AG09309 (cell line): ENCODE data around the gene ZNF878.
"Not testable (repeated sequence)": the region's sequence is repeated elsewhere in the genome, so short reads cannot be mapped to it uniquely, and the experiment has no call there.

ENCODE experiments used
- DNase-seq: peaks from one replicate; pipeline ENCODE4 v3.0.0-alpha.2; 2010; ENCODE audit warnings: low read depth
- H3K4me3 ChIP-seq: 2 replicates; pipeline ENCODE4 v1.5.1; 2011; ENCODE audit warnings: mild to moderate bottlenecking, low read depth, low read length, moderate library complexity; ENCODE audit not compliant: control insufficient read depth
- TF ChIP-seq, protein P1 (sequence below): IDR thresholded peaks from 2 replicates; pipeline ENCODE4 v1.5.1; 2011; ENCODE audit warnings: mild to moderate bottlenecking, low read depth, low read length, inconsistent platforms; ENCODE audit not compliant: insufficient read depth, control insufficient read depth; ENCODE audit errors: missing control alignments

The ZNF878 gene

DNA sequence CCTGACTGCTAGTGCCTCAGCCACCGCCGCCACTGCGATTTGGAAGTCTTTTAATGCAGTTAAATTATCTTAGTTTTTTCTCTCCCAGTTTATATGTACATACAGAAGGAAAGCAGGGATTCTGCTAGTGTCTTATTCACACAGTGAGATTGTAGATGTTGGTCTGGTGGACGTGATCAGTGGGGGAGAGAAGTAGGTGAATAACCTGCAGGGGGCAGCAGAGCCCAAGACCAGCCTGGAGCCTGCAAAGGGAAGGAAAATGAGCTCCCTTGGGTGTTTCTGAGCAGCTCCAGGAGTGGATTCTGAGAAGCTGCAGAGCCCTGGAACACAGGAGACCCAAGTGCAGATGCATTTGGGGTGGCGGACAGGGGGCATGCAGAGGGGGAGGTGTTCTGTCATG is 38.0 kb upstream of the ZNF878 start:
- H3K4me3 ChIP-seq: no peak overlapping the region
- peak; percentile 13 for DNase-seq

DNA sequence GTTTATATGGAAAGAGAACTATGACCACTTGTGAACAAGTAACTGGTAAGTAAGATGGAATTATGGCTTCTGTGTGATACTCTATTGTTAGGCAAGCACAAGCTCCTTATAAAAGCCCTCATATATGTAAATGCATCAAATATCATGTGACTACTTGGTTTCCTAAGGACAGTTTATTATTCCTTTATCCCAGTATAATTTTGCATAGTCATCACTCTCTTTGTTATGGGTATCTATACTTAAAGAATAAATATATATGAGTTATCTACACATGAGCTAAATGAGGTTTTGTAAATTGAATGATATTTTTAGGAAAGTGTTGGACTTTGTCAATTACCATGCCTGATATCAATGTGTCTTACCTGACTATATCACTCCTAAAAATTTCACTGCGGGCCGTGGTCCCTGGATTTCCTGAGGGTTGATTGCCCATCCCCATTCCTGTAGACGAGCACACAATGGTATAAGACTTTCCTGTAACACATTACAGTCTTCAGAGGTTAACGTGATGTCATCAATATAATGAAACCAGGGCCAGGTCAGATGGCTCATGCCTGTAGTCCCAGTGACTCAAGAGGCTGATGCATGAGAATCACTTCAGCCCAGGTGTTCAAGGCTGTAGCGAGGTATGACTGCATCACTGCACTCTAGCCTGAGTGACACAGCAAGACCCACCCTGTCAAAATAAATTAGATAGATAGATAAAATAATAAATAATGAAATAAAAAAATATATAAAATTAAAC is 32.5 kb upstream of the ZNF878 start:
- DNase-seq: no peak
- no peak overlapping the region for H3K4me3 ChIP-seq
- TF ChIP-seq, protein P1, sequence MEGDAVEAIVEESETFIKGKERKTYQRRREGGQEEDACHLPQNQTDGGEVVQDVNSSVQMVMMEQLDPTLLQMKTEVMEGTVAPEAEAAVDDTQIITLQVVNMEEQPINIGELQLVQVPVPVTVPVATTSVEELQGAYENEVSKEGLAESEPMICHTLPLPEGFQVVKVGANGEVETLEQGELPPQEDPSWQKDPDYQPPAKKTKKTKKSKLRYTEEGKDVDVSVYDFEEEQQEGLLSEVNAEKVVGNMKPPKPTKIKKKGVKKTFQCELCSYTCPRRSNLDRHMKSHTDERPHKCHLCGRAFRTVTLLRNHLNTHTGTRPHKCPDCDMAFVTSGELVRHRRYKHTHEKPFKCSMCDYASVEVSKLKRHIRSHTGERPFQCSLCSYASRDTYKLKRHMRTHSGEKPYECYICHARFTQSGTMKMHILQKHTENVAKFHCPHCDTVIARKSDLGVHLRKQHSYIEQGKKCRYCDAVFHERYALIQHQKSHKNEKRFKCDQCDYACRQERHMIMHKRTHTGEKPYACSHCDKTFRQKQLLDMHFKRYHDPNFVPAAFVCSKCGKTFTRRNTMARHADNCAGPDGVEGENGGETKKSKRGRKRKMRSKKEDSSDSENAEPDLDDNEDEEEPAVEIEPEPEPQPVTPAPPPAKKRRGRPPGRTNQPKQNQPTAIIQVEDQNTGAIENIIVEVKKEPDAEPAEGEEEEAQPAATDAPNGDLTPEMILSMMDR: no peak

More for the DNA sequence above, 38.0 kb upstream of the ZNF878 start:
- TF ChIP-seq, protein P1: peak; percentile 73

DNA sequence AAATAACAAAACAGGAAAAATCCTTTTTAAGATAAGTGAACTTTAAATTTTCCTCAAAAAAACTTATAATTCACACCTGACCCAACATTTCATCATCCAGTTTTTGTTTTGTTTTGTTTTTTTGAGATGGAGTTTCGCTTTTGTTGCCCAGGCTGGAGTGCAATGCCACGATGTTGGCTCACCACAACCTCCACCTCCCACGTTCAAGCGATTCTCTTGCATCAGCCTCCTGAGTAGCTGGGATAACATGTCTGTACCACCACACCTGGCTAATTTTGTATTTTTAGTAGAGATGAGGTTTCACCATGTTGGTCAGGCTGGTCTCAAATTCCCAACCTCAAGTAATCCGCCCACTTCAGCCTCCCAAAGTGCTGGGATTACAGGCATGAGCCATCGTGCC is 30.6 kb upstream of the ZNF878 start:
- not testable (repeated sequence) for H3K4me3 ChIP-seq, DNase-seq

DNA sequence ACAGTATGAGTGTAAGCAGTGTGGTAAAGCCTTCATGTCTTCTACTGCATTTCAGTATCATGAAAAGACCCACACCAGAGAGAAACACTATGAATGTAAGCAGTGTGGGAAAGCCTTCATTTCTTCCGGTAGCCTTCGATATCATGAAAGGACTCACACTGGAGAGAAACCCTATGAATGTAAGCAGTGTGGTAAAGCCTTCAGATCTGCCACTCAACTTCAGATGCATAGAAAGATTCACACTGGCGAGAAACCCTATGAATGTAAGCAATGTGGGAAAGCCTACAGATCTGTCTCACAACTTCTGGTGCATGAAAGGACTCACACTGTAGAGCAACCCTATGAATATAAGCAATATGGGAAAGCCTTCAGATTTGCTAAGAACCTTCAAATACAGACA is 24.6 kb upstream of the ZNF878 start:
- no peak for DNase-seq
- TF ChIP-seq, protein P1: no peak
- H3K4me3 ChIP-seq: no peak overlapping the region

DNA sequence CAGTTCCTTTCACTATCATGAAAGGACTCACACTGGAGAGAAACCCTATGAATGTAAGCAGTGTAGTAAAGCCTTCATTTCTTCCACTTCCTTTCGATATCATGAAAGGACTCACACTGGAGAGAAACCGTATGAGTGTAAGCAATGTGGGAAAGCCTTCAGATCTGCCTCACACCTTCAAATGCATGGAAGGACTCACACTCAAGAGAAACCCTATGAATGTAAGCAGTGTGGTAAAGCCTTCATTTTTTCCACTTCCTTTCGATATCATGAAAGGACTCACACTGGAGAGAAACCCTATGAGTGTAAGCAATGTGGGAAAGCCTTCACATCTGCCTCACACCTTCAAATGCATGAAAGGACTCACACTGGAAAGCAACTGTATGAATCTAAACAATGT is 23.6 kb upstream of the ZNF878 start:
- not testable (repeated sequence) for DNase-seq, H3K4me3 ChIP-seq

DNA sequence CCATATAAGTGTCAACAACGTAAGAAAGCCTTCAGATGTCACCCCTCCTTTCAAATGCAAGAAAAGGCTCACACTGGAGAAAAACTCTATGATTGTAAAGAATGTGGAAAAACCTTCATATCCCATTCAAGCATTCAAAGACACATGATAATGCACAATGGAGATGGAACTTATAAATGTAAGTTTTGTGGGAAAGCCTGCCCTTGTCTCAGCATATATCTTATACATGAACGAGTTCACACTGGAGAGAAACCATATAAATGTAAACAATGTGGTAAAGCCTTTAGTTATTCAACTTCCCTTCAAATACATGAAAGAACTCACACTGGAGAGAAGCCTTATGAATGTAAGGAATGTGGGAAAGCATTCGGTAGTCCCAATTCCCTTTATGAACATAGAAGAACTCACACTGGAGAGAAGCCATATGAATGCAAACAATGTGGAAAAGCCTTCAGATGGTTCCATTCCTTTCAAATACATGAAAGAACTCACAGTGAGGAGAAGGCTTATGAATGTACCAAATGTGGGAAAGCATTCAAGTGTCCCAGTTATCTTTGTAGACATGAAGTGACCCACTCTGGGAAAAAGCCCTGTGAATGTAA is 22.9 kb upstream of the ZNF878 start:
- no peak overlapping the region for H3K4me3 ChIP-seq
- TF ChIP-seq, protein P1: no peak
- DNase-seq: no peak

DNA sequence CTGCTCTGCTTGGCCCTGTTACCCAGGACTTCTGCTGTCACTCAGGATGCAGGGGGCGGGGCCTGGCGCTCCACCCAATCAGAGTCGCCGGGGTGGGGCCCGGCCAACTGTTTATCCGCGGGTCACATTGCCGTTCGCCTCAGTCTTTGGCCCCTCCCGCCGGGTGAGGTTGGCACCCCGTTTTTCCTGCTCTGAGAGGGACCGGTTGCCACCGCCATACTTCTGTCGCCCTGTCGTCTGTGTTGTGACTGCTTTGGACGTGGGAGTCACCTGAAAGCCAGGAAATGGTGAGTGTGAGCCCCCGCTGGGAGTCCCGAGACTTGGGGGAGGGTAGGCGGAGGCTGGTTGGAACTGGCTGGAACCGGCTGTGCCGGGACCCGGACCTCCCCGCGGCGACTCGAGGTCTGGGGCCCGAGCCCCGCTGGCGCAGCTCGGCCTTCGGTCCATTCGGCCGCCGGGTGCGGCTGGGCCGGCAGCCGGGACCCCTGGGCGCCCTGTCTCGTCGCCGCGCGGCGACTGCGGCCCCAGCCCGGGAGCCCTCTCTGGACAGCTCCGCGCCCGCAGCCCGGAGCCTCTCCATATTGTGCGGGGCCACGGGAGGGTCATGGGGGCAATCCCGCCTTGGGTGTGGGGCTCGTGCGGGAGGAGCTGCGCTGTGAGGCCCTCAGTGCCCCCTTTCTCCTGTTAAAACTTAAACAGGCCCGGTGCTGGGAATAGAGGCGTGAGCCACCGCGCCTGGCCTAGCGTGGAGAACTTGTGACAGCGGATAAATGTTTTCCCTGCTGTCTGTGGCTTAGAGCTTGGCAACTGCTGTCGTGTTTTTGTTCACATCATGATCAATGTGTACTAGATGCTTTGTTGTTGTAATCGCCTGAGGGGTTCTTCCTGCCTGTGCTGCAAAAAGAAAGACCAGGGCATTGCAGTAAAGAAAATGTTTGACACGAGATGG is 12.1 kb upstream of the ZNF878 start, which contains the start of gene ZNF844:
Gene ZNF844 (plus strand): TSS at position 142 of the 949 bp plus-strand sequence. CDS start 143 bp downstream, at position 285.
- peak; percentile 49 for DNase-seq
- H3K4me3 ChIP-seq: peak within 1 kb of the TSS; percentile 53
- TF ChIP-seq, protein P1: no peak
